GM12865 (cell line): ENCODE measurements around the gene SEMA5A.

ENCODE experiments used
- DNase-seq: peaks from one replicate; pipeline ENCODE4 v3.0.0; 2010; ENCODE audit warnings: low read depth
- H3K4me3 ChIP-seq: 2 replicates; pipeline ENCODE4 v1.5.1; 2011; ENCODE audit warnings: mild to moderate bottlenecking, low read depth, low read length, control low read depth
- CTCF ChIP-seq: IDR thresholded peaks from 2 replicates; pipeline ENCODE4 v1.5.1; 2011; ENCODE audit warnings: low read length, control low read depth, low read depth, inconsistent platforms; ENCODE audit not compliant: insufficient read depth; ENCODE audit errors: missing control alignments

SEMA5A gene

DNA sequence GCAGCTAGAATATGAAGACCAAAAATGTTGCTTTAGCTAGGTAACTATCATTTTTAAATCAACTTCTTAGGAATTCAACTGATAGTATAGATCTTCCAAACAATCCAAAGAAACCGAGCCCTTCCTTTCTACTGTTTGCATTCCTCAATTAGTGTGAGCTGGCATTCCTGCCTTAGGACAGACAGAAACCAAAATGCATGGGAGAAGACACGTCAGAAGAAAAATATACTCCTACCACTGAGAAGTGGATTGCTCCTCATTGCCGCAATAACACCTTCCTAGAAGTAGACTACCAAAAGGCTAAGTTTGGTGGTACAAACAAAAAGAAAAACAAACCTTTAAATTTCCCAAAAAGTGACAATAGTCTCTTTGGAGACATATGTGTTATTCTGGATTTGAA is 440.0 kb downstream of the SEMA5A start:
- no peak for DNase-seq
- no peak overlapping the region for H3K4me3 ChIP-seq
- no peak for TF ChIP-seq CTCF

- no peak overlapping the region for H3K4me3 ChIP-seq
- no peak for DNase-seq
- no peak for TF ChIP-seq CTCF
These were observed 441.1 kb downstream of the SEMA5A start for GRCh38 chr5:9104571-9105339.

DNA sequence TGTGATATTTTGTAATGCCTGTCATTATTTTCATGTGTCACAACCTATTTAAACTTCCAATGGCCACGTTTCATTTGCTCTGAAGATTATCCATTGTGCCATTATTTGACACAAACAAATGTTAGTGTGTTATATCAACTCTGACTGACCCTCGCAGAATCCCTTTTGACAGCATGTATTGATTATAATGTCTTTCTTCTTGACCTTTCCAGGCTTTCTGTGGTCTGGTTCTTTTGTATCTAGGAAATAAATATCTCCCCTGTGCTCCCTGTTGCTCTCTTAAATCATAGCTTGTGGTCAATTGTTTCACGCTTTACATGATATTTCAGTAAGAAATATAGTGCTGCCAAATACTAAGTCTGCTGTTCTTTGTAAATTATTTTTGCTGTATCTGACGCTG is 442.6 kb downstream of the SEMA5A start:
- H3K4me3 ChIP-seq = no peak overlapping the region
- no peak for DNase-seq
- no peak for TF ChIP-seq CTCF

DNA sequence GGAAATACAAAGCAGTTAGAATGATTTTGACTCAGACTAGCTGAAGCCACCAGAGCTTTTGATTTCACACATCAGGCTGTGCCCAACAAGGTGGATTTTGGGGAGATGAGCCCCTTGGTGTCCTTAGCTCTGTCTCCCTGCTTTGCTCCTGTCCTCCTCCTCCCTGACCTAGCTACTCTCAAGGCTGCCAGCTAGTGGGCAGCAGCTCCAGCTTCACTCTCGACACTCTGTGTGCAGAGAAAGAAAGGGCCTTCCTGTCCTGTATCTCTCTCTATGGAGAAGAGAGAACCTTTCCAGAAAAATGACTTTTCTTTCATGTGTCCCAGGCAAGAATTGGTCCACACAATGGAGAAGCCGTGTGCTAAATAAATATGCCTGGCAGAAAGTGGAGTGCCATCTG is 446.2 kb downstream of the SEMA5A start:
- H3K4me3 ChIP-seq = no peak overlapping the region
- TF ChIP-seq CTCF = no peak
- no peak for DNase-seq

- no peak for TF ChIP-seq CTCF
- H3K4me3 ChIP-seq = no peak overlapping the region
- no peak for DNase-seq
These were observed 446.9 kb downstream of the SEMA5A start for GRCh38 chr5:9098990-9099389.

DNA sequence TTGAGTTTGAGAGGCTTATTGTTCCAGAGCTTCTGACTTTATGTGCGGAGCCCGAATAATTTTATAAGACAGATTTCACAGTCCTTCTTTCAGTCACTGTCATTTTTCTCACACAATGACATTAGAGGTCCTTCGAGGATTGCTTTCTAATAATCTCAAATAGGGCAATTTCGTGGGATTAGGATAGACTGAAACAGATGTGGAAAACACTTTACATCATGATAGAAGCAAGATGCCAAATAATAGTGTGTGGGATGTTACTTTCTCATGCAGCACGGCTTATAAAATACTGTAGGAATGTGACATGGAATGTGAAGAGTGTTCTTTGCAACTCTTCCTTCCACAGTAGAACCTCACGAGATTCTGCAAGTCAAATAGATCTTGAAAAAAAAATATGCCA is 451.3 kb downstream of the SEMA5A start:
- no peak for TF ChIP-seq CTCF
- DNase-seq = no peak
- no peak overlapping the region for H3K4me3 ChIP-seq
